ENCODE measurements around the gene HSPA8.
"Not testable (repeated sequence)": the region's sequence is repeated elsewhere in the genome, so short reads cannot be mapped to it uniquely, and the experiment has no call there.

The HSPA8 gene

GRCh38 chr11:123073343-123074057 is 11.6 kb upstream of the HSPA8 start:
- in situ Hi-C loops (cut with HindIII; ENCODE audit: low sequenced_read_pairs), result no loop called here

DNA sequence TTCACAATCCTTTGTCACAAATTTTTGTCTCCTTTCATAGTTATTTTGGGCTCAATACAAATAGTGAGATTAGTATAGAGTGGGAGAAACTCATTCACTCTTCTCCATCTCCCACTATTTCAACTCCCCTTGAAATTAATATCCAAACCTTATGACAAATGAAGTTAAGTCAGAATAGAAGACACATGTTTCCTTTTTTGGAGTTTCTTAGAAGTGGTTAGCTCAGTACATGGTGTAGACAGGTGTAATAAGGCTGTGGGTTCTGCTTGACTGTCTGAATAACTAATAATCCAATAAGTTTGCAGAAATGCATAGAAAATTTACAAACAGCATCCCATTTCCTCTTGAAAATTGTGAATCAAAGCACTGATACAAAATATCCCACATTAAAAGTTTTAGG is 10.8 kb upstream of the HSPA8 start:
- in situ Hi-C loops (cut with HindIII; ENCODE audit: low sequenced_read_pairs), result no loop called here

- in situ Hi-C loops (cut with HindIII; ENCODE audit: low sequenced_read_pairs), result no loop called here
These were observed 10.4 kb upstream of the HSPA8 start for GRCh38 chr11:123072332-123072761.

DNA sequence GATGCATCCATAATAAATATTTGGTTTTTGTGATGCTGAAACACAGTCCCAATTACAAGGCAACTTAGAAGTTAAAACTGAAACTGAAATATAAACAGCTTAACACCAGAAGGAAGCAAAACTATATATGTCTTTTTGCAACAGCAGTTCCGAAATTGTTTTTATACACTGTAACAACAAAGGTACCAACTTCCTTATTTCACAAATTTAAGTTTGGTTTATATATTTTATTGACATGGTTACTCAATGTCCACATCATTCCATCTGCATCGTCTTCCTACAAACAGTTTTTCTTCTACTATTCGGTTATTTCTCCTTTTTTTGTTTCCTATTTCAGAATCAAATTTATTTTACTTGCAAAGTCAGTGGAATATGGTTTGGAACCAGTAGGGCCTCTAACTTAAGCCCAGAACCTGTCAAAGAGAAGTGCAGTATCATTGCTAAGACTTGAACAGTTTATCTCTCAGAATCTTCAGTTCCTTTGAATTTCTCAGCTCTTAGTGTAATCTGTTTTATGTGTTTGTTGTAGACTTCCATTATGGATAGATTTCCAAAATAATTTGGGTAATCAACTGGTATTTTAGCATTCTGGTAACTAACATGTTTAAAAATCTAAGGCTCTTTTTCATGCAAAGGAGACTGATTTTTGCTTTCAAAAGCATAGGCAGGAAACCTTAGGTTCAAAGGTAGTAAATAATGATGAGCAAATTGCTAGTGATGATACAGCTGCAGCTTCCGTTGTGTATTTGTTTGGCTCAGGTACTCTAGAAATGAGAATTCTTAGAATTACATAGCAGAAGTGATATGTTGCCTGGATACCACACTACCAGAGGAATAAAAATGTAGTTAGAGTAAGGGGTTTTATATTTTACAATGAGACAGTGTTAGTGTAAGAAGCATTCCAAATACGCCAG is 8.2 kb upstream of the HSPA8 start:
- in situ Hi-C loops (cut with HindIII; ENCODE audit: low sequenced_read_pairs), result no loop called here

DNA sequence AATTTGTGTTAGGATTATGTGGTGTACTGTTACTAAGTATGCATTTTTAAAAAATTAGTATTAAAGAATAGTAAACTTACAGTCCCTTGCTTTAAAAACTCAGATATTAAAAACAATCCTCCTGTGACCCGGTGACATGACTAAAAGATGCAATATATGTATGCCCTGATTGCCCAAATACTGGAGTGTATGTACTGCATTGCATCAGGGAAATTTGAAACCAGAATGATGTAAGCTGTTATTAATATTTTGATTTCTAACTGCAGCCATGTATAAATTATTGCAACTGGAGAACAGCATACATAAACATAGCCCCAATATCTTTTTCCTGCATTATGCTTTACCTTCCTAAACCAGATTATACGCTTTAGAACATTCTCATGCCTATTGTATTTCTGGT is 3.7 kb upstream of the HSPA8 start:
- in situ Hi-C loops (cut with HindIII; ENCODE audit: low sequenced_read_pairs), result no loop called here

- in situ Hi-C loops (cut with HindIII; ENCODE audit: low sequenced_read_pairs), result no loop called here
These were observed 2.1 kb upstream of the HSPA8 start for GRCh38 chr11:123063826-123064657.

- in situ Hi-C loops (cut with HindIII; ENCODE audit: low sequenced_read_pairs), result no loop called here
These were observed 1.2 kb upstream of the HSPA8 start for GRCh38 chr11:123062892-123063825.

DNA sequence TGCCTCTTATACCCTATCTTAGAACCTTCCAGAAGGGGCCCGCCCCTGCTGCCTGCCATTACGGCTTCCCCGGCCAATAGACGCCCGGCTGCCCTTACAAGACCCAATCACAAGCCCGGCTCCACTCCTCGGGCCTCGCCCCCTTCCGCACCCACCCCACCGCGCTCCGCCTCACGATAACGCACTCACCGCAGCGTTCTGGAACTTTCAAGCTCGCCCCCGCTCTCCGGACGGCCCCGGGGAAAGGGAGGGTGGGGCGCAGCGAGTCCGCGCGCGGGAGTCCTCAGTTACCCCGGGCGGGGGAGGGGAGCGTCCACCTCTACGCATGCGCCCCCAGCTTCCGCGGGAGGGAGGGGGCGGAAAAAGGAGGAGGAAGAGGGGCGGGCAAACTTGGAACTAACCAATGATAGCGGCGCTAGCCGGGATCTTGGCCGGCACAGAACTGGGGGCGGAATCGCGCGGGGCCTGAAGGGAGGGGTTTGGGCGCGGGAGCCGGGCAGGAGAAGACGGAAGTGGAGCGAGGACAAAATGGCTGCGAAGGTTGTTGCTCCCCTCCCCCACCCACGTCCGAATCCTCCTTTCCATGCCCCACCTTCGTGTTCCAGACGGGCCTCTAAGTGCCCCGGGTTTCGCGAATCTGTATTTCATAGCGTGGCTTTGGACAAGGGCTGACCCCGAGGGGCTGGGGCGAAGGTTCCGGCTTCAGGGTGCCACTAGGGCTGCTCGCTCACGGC is 389 bp upstream of the HSPA8 start:
- in situ Hi-C loops (cut with HindIII; ENCODE audit: low sequenced_read_pairs), result no loop called here

- in situ Hi-C loops (cut with HindIII; ENCODE audit: low sequenced_read_pairs), result no loop called here
These were observed 1.5 kb downstream of the HSPA8 start for GRCh38 chr11:123060277-123061000.

- in situ Hi-C loops (cut with HindIII; ENCODE audit: low sequenced_read_pairs), result not testable (repeated sequence)
These were observed 2.7 kb downstream of the HSPA8 start for GRCh38 chr11:123059041-123059920.

- in situ Hi-C loops (cut with HindIII; ENCODE audit: low sequenced_read_pairs), result no loop called here
These were observed 4.2 kb downstream of the HSPA8 start for GRCh38 chr11:123057661-123058305.

DNA sequence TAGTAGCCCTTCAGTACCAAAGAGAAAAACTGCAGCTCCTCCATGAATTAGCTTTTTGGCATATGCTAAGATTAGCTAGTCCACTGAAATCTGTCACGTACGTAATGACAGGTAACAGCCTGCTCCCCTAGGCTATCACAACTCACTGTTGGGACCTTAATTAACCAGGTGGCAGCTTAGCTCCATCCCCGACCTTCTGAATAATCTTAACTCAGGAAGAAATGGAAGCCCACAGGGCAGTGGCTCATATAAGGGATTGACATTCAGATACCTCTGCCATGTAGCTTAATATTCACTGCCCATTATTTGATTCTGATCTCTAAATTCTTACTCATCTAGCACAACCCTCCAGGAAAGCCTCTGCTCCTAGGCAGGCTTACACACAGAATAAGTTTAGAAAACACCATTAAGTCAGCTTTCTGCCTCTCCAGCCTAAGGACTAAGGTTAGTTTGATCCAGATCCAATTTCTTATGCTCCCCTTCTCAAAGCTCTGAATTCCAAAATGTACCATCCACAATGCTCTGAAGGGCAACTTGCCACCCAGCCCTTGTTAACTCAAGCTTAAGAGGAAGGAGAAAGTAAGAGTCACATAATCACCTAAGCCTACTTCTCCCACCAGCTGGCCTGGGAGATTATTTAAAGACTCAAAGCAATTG is 5.0 kb downstream of the HSPA8 start:
- in situ Hi-C loops (cut with HindIII; ENCODE audit: low sequenced_read_pairs), result no loop called here

DNA sequence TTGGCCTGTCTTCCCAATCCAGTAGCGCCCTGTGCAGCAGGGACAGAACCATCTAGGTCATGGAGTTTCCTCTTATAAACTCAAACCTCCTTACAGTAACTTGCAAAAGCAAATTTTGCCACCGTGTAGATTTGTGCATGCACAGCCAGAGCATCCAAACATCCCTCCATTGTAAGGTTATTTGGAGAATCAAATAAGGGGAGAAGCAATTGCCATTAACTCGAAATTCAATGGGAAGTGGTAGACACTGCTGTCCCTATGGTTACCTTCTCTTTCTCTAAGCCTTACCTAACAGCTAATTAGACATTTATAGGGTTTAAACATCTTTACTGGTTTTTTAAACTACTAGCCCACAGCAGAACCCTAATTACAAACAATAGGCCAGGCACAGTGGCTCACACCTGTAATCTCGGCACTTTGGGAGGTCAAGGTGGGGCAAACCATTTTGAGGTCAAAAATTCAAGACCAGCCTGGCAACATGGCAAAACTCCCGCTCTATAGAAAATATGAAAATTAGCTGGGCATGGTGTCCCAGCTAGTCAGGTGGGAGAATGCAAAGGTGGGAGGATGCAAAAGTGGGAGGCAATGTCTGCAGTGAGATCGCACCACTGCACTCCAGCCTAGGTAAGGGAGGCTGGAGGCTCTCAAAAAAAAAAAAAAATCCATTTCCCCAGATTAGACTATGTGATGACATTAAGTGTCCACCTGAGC is 6.6 kb downstream of the HSPA8 start:
- in situ Hi-C loops (cut with HindIII; ENCODE audit: low sequenced_read_pairs), result no loop called here

GRCh38 chr11:123054301-123055065 is 7.5 kb downstream of the HSPA8 start:
- in situ Hi-C loops (cut with HindIII; ENCODE audit: low sequenced_read_pairs), result no loop called here

- in situ Hi-C loops (cut with HindIII; ENCODE audit: low sequenced_read_pairs), result no loop called here
These were observed 8.8 kb downstream of the HSPA8 start for GRCh38 chr11:123052901-123053721.
